Peyer's patch (tissue), 4 donors: ENCODE measurements around the gene EZH1. TPM values are rescaled to one million over a fixed set of nuclear protein-coding genes. Genes with fewer than 3 reads are reported as not detected.

Source experiments
- DNase-seq, 3 donors: peaks; one replicate each; pipeline ENCODE4 v3.0.0-alpha.2; 2017 to 2019
- H3K27ac ChIP-seq, 4 donors: fragments of 200-600 bp; sonication (generic); one replicate each; pipeline ENCODE4 v1.5.1; 2016 to 2019
- H3K27me3 ChIP-seq, 2 donors: fragments of 200-600 bp; sonication (generic); one replicate each; pipeline ENCODE4 v1.5.1; 2019
- H3K36me3 ChIP-seq, 3 donors: fragments of 200-600 bp; sonication (generic); one replicate each; pipeline ENCODE4 v1.5.1; 2016 to 2019
- H3K4me1 ChIP-seq, 4 donors: fragments of 200-600 bp; sonication (generic); one replicate each; pipeline ENCODE4 v1.5.1; 2016 to 2019
- H3K4me3 ChIP-seq, 4 donors: fragments of 200-600 bp; sonication (generic); 1 replicate in 3 of 4; 2 replicates in 1 of 4; pipeline ENCODE4 v1.5.1; 2016 to 2019; ENCODE audit warnings: mild to moderate bottlenecking in 1 of 4
- H3K9me3 ChIP-seq, 4 donors: fragments of 200-600 bp; sonication (generic); one replicate each; pipeline ENCODE4 v1.5.1; 2016 to 2019; ENCODE audit warnings: mild to moderate bottlenecking in 1 of 4
- CTCF ChIP-seq, 6 experiments: fragments of 450-650 bp in 4 of 6; fragments of 200-600 bp in 2 of 6; sonication (generic) in 1 of 6; IDR thresholded peaks; one replicate each; pipeline ENCODE4 v1.5.1; 2017 to 2019; ENCODE audit warnings: antibody characterized with exemption in 6 of 6, mild to moderate bottlenecking in 3 of 6, moderate library complexity in 1 of 6
- POLR2A ChIP-seq, 2 donors: fragments of 450-650 bp; IDR thresholded peaks; one replicate each; pipeline ENCODE4 v1.5.1; 2017; ENCODE audit warnings: antibody characterized with exemption in 2 of 2, mild to moderate bottlenecking in 2 of 2, moderate library complexity in 2 of 2
- total RNA-seq, 4 donors: library from RNA; depleted of rRNA; stranded (reverse); fragments of >200 nt; gene quantifications; one replicate each; pipeline ENCODE4 v1.1.0, GENCODE V29; 2016

EZH1 gene
- total RNA-seq, 4 donors from 2014 or later, result 33.5 to 120 (median 64.4) TPM

- H3K36me3 ChIP-seq, result no peaks in the 10 kb centered on the region
- TF ChIP-seq CTCF (IDR thresholded peaks at IDR 0.05), result no peak
- TF ChIP-seq POLR2A (IDR thresholded peaks at IDR 0.05), result no peak
- no peak for DNase-seq
Observed at GRCh38 chr17:42686520-42687128, 58.2 kb downstream of the EZH1 start.

GRCh38 chr17:42685831-42686230, 59.0 kb downstream of the EZH1 start:
- peaks cover 7 to 27% (median 10%) of the 10 kb centered on the region in 4 donors for H3K4me1 ChIP-seq

More at GRCh38 chr17:42686520-42687128, 58.2 kb downstream of the EZH1 start:
- H3K4me1 ChIP-seq, result peaks cover 3 to 27% (median 7%) of the 10 kb centered on the region in 4 donors
- H3K27ac ChIP-seq, result no peak overlapping the region
- H3K4me3 ChIP-seq, result no peak overlapping the region
- no peaks in the 10 kb centered on the region for H3K9me3 ChIP-seq
- no peaks in the 10 kb centered on the region for H3K27me3 ChIP-seq

GRCh38 chr17:42684929-42685556, 59.8 kb downstream of the EZH1 start:
- no peak overlapping the region for H3K4me3 ChIP-seq
- no peaks in the 10 kb centered on the region for H3K9me3 ChIP-seq
- DNase-seq, result no peak
- peaks cover 8 to 32% (median 14%) of the 10 kb centered on the region in 4 donors for H3K4me1 ChIP-seq
- H3K36me3 ChIP-seq, result no peaks in the 10 kb centered on the region
- no peaks in the 10 kb centered on the region for H3K27me3 ChIP-seq
- TF ChIP-seq CTCF (IDR thresholded peaks at IDR 0.05) (no peak), POLR2A (IDR thresholded peaks at IDR 0.05) (no peak)
- no peak overlapping the region for H3K27ac ChIP-seq

More at GRCh38 chr17:42685831-42686230, 59.0 kb downstream of the EZH1 start:
- no peak for TF ChIP-seq POLR2A (IDR thresholded peaks at IDR 0.05)
- TF ChIP-seq CTCF (IDR thresholded peaks at IDR 0.05), result no peak
- H3K27ac ChIP-seq, result no peak overlapping the region
- H3K4me3 ChIP-seq, result no peak overlapping the region
- H3K9me3 ChIP-seq, result no peaks in the 10 kb centered on the region
- H3K27me3 ChIP-seq, result no peaks in the 10 kb centered on the region
- H3K36me3 ChIP-seq, result no peaks in the 10 kb centered on the region
- no peak for DNase-seq

- Histone ChIP-seq H3K27ac (peak overlapping the region in 2 of 4 donors; percentile 49 to 53), H3K4me3 (peak overlapping the region in 2 of 4 donors; percentile 3 to 41), H3K36me3 (no peaks in the 10 kb centered on the region), H3K9me3 (no peaks in the 10 kb centered on the region), H3K4me1 (peaks cover 8 to 47% (median 27%) of the 10 kb centered on the region in 4 donors), H3K27me3 (no peaks in the 10 kb centered on the region)
- DNase-seq, result no peak
- TF ChIP-seq POLR2A (IDR thresholded peaks at IDR 0.05) (no peak), CTCF (IDR thresholded peaks at IDR 0.05) (no peak)
Observed at GRCh38 chr17:42683407-42684034, 61.3 kb downstream of the EZH1 start.

GRCh38 chr17:42682722-42683403, 62.0 kb downstream of the EZH1 start:
- peak in 1 of 3 donors; percentile 43 for DNase-seq
- Histone ChIP-seq H3K36me3 (no peaks in the 10 kb centered on the region), H3K27me3 (no peaks in the 10 kb centered on the region), H3K27ac (peak overlapping the region in 3 of 4 donors; percentile 34 to 53 (median 49)), H3K4me3 (peak overlapping the region; percentile 26 to 44 (median 42)), H3K4me1 (peaks cover 8 to 49% (median 27%) of the 10 kb centered on the region in 4 donors), H3K9me3 (no peaks in the 10 kb centered on the region)
- TF ChIP-seq POLR2A (IDR thresholded peaks at IDR 0.05), result no peak
- no peak for TF ChIP-seq CTCF (IDR thresholded peaks at IDR 0.05)
